ENCODE data around the gene RPS4Y1.
"Not testable (repeated sequence)": the region's sequence is repeated elsewhere in the genome, so short reads cannot be mapped to it uniquely, and the experiment has no call there.

RPS4Y1 gene

GRCh38 chrY:2841471-2841893 lies at the start of gene RPS4Y1:
Gene RPS4Y1 (plus strand): TSS chrY:2841602. CDS start chrY:2841625, 23 bp downstream.
- in situ Hi-C loops (cut with MboI; ENCODE audit: low sequenced_read_pairs), result no loop called here

DNA sequence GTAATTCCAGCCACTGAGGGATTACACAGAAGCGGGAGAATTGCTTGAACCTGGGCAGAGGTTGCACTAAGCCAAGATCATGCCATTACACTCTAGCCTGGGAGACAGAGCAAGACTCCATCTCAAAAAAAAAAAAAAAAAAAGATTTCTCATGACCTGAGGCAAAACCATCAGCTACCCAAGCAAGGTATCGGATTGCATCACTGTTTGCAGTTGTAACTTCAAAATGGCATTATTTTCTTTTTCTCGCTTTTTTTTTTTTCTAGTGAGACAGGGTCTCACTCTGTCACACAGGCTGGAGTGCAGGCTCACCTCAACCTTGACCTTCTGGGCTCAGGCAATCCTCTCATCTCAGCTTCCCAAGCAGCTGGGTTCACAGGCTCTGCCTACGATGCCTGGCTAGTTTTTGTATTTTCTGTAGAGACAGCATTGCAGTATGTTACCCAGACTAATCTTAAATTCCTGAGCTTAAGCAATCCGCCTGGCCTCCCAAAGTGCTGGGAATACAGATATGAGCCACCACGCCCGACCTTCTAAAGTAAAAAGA lies 44.4 kb upstream of the RPS4Y1 start:
- in situ Hi-C loops (cut with MboI; ENCODE audit: low sequenced_read_pairs), result no loop called here

- in situ Hi-C loops (cut with MboI; ENCODE audit: low sequenced_read_pairs), result no loop called here
These were observed 43.4 kb upstream of the RPS4Y1 start for GRCh38 chrY:2797991-2798390.

DNA sequence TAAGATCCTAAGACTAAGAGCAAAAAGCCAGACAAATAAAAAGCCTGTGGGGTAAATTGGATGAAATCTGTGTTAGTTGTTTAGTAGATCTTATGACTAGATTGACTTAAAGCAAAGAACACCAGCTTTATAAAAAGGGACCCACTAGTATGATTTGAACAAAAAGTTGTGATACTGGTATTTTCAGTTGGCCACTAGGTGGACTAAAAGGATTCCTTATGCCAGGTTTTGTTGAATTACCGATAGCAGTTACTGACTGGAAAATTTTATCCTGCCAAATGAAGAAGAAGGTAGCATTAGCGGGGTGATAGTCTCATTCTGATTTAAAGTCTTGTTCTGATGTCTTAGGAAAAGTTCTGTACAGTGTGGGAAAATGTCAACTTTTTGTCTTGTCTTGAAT lies 41.2 kb upstream of the RPS4Y1 start:
- in situ Hi-C loops (cut with MboI; ENCODE audit: low sequenced_read_pairs), result no loop called here

DNA sequence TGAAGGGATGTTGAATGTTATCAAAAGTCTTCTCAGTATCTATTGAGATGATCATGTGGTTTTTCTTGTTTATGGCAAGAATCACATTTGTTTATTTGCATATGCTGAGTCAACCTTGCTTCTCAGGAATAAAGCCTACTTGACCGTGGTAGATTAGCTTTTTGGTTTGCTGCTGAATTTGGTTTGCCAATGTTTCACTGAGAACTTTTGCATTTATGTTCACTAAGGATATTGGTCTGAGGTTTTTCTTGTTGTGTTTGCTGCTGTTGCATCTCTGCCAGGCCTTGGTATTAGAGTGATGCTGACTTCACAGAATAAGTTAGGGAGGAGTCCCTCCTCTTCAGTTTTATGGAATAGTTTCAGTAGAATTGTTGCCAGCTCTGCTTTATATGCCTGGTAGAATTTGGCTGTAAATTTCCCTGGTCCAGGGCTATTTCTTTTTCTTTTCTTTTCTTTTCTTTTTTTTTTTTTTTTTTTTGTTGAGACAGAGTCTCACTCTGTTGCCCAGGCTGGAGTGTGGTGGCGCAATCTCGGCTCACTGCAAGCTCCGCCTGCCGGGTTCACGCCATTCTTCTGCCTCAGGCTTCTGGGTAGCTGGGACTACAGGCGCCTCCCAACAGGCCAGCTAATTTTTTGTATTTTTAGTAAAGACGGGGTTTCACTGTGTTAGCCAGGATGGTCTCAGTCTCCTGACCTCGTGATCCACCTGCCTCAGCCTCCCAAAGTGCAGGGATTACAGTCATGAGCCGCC lies 24.1 kb upstream of the RPS4Y1 start:
- in situ Hi-C loops (cut with MboI; ENCODE audit: low sequenced_read_pairs), result not testable (repeated sequence)

GRCh38 chrY:2824471-2824870 lies 16.9 kb upstream of the RPS4Y1 start:
- in situ Hi-C loops (cut with MboI; ENCODE audit: low sequenced_read_pairs), result no loop called here

GRCh38 chrY:2828497-2828896 lies 12.9 kb upstream of the RPS4Y1 start:
- in situ Hi-C loops (cut with MboI; ENCODE audit: low sequenced_read_pairs), result no loop called here

DNA sequence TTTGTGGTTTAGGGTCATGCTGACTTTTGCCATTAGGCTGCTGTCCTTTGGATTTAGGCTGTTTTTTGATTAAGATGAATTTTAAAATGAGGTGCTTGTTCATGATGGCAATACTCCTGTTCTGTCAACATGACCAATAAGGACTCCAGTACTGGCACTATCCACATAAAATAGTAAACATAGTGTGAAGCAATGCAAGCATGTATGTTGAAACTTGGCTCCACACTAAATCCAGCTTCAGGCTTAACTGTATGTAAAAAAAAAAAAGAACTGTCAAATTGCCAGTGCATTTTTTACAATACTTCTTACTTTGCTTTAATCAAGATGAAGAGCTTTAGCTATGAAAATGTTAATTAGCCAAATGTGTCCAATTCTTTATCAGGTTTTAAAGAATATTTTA lies 6.2 kb upstream of the RPS4Y1 start:
- in situ Hi-C loops (cut with MboI; ENCODE audit: low sequenced_read_pairs), result no loop called here

- in situ Hi-C loops (cut with MboI; ENCODE audit: low sequenced_read_pairs), result no loop called here
These were observed 4.3 kb upstream of the RPS4Y1 start for GRCh38 chrY:2837078-2837477.

GRCh38 chrY:2837932-2838331 lies 3.5 kb upstream of the RPS4Y1 start:
- in situ Hi-C loops (cut with MboI; ENCODE audit: low sequenced_read_pairs), result no loop called here

DNA sequence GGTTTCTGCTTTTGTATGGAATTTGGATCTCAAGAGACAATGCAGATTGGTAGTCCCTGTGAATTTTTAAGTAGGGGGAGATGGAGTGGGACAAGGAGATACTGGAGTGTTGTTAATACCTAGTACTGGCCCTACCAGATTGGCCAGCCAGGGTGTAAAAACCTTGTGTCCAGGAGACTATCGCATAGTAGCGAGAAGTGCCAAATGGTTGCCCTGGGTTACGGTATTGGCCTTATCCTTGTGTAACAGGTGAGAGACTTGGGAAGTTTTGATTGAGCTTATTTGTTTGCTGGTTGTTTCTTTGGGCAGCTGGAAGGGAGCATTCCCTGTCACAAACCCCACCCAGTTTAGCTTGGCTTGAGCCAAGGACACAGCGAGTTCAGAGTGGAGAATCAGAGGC lies 5.4 kb downstream of the RPS4Y1 start:
- in situ Hi-C loops (cut with MboI; ENCODE audit: low sequenced_read_pairs), result no loop called here

DNA sequence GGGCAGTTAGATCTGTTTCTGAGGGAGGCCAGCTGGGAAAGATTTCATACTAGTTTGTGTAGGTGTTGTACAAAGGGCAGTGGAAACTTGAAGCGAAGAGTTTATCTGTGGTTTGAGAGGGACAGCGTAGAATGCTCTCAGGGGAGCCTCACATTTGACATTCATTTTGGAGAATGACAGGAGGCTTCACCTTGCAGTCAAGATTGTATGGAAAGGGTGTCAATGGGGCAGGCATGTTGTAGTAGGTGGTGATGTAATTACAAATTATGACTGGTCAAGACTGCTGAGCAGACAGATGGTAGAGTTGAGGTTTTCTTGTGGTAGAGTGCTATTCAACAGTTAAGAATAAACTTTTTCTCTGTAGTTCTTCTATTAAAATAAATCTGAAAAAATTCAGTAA lies 7.0 kb downstream of the RPS4Y1 start:
- in situ Hi-C loops (cut with MboI; ENCODE audit: low sequenced_read_pairs), result no loop called here

- in situ Hi-C loops (cut with MboI; ENCODE audit: low sequenced_read_pairs), result no loop called here
These were observed 8.0 kb downstream of the RPS4Y1 start for GRCh38 chrY:2849368-2849767.

- in situ Hi-C loops (cut with MboI; ENCODE audit: low sequenced_read_pairs), result no loop called here
These were observed 12.9 kb downstream of the RPS4Y1 start for GRCh38 chrY:2854145-2854774.

GRCh38 chrY:2857068-2857467 lies 15.7 kb downstream of the RPS4Y1 start:
- in situ Hi-C loops (cut with MboI; ENCODE audit: low sequenced_read_pairs), result no loop called here

GRCh38 chrY:2857686-2858085 lies 16.3 kb downstream of the RPS4Y1 start:
- in situ Hi-C loops (cut with MboI; ENCODE audit: low sequenced_read_pairs), result no loop called here

DNA sequence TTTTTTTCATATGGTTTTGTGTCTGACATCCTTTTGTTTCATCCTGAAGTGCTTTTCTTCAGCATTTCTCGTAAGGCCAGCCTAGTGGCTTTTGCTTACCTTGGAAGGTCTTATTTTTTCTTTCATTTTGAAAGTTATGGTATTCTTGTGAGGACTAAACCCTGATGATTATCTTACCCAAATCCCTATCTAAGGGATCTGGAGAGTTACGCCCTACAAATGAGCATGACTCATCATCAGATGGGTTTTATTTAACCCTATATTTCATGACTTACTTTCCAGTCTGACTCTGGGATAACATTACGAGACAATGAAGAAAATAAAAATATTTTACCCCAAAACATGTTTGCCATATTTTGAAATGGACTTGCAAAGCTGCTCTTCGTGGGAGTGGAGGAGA lies 18.4 kb downstream of the RPS4Y1 start:
- in situ Hi-C loops (cut with MboI; ENCODE audit: low sequenced_read_pairs), result no loop called here

- in situ Hi-C loops (cut with MboI; ENCODE audit: low sequenced_read_pairs), result no loop called here
These were observed 19.1 kb downstream of the RPS4Y1 start for GRCh38 chrY:2860511-2860910.

- in situ Hi-C loops (cut with MboI; ENCODE audit: low sequenced_read_pairs), result no loop called here
These were observed 25.2 kb downstream of the RPS4Y1 start for GRCh38 chrY:2866581-2866980.

DNA sequence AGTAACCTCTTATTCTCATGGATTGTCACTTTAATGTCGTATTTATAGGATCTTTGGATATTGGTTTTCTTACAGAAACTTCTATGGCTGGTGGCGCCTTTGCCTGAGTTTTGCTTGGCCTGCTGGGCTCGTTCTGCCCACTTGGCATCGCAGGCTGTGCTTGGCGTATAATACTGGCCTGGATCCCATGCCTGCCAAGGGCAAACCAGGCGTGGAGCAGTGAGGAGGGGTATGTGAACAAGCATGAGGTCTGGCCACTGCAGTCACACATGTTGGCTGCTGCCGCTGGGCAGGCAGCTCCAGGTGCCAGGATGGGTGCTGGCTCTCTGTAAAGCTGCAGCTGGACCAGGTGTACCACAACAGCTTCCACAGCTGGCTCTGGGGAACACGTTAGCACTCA lies 26.1 kb downstream of the RPS4Y1 start:
- in situ Hi-C loops (cut with MboI; ENCODE audit: low sequenced_read_pairs), result no loop called here

DNA sequence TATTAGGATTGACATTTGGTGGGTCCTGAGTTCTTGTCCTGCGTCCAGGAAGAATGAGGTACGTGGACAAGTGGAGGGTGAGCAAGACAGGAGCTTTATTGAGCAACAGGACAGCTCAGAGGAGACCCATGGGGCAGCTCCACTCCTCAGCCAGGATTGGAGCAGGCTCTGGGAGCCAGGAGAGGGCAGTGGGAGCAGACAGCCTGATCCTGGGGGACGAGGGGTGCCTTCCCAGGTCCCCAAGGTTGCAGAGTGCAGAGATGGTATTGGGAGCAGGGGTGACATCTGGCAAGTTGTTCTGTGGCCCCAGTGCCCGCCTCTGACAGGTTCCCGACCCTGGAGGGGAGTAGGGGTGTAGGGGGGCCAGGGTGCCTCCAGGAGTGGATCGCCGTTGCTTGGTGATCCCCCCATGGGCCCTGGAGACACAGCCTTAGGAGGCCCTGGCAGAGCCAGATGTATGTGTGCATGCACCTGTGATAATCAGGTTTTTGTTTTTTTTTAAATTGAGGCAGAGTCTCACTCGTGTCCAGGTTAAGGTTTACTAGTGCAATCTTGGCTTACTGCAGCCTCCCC lies 26.7 kb downstream of the RPS4Y1 start:
- in situ Hi-C loops (cut with MboI; ENCODE audit: low sequenced_read_pairs), result no loop called here

DNA sequence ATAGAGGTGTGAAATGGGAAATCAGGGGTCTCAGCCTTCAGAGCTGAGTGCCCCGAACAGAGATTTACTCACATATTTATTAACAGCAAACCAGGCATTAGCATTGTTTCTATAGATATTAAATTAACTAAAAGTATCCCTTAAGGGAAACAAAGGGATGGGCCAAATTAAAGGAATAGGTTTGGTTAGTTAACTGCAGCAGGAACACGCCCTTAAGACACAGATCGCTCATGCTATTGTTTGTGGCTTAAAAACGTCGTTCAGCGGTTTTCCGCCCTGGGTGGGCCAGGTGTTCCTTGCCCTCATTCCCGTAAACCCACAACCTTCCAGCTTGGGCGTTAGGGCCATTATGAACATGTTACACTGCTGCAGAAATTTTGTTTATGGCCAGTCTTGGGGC lies 30.8 kb downstream of the RPS4Y1 start:
- in situ Hi-C loops (cut with MboI; ENCODE audit: low sequenced_read_pairs), result not testable (repeated sequence)

Measured in HL-60/S4 (cell line).